T-helper 22 cell (primary cell): Measurements from ENCODE around the gene GCN1.
"Not testable (repeated sequence)": the region's sequence is repeated elsewhere in the genome, so short reads cannot be mapped to it uniquely, and the experiment has no call there.

Source experiments
- DNase-seq: peaks from one replicate; pipeline ENCODE4 v3.0.0-alpha.2; 2020; ENCODE audit warnings: low read depth

The GCN1 gene

DNA sequence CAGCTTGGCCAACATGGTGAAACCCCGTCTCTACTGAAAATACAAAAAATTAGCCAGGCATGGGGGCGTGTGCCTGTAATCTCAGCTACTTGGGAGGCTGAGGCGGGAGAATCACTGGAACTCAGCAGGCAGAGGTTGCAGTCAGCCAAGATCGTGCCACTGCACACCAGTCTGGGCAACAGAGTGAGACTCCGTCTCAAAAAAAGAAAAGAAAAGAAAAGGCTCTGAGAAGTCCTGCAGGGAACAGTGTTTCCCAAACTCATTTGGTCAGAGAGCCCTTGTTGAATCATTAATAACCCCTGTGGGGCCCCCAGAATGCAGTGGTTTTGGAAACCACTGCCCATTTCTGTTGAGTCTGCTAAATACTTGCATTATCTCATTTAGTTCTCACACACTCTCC, 18.7 kb upstream of the GCN1 start:
- DNase-seq, result not testable (repeated sequence)

DNA sequence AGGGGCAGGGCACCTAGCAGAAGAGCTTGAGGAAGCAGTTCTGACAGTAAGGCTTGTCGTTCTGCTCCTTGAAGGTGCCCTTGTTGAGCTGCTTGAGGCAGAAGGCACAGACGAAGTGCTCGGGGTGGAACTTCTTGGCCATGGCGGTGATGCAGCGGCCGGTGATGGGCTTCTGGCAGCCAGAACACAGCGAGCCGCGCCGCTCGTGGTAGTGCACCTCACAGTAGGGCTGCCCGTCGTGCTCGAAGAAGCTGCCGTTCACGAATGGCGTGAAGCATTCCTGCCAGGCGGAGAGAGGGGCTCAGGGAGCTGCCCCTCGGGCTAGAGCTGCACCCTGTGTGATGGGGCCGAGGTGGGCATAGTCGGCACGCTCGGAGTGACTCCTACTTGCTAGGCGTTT, 17.8 kb upstream of the GCN1 start:
- DNase-seq, result no peak

DNA sequence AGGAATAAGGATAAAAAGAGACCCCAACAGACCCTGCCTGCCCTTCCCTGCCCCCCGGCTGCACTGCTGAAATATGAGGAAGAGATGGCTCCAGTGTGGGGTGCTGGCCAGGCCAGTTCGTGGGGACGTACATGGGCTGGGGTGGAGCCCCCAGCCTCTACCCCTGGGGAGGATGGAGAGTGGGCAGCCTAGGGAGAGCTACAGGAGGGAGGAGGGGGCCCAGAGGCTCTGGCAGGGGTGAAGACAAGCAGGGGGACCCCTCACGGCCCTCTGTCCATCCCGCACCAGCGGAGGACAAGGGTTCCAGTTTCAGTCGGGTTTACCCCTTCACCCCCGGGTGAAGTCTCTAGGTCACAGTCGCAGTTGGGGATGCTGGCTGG, 17.4 kb upstream of the GCN1 start:
- DNase-seq, result no peak

DNA sequence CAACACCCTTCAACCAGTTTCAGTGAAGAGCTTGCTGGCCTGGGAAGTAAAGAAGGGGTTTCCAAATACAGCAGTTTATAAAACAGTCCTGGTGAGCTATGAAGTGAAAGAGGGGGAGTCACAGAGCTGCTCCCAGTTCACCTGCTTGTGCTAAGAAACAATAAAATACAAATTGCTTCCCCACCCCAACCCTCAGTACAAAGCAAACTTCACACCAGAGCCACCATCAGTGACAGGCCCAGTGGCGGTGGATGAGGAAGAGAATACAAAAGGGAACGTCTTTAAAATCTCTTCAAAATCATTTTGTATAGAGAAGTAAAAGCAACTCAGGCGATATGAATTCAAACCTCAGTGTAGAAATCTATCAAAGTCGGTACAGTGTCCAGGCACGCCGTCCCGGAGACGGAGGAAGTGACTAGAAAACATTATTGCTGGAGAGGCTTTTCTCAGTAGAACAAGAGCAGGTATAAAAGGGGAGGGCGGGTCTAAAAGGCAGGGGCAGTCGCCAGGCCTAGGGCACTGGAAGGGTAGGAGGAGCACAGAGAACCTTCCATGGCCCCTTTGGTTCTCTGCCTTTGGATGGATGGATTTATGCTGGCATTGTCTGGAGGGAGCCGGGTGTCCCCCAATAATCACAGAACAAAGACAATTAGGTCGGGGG, 16.9 kb upstream of the GCN1 start:
- no peak for DNase-seq

DNA sequence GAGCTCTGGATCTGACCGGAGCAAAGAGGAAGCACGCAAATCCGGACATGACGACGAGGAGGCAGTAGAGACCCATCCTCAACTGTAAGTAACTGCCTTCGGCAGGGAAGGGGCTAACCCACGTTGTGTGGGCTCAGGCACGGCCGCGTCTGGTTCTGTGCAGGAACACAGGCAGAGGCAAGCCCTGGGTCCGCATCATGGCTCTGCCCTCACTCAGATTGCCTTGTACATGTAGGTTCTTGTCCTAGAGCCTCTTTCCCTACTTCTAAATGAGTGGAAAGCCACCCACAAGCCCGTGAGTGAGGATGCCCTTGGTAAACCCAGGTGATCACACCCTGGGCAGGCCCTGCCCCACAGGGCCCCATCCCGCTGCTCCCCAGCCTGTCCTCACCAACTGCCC, 15.3 kb upstream of the GCN1 start:
- DNase-seq, result no peak

DNA sequence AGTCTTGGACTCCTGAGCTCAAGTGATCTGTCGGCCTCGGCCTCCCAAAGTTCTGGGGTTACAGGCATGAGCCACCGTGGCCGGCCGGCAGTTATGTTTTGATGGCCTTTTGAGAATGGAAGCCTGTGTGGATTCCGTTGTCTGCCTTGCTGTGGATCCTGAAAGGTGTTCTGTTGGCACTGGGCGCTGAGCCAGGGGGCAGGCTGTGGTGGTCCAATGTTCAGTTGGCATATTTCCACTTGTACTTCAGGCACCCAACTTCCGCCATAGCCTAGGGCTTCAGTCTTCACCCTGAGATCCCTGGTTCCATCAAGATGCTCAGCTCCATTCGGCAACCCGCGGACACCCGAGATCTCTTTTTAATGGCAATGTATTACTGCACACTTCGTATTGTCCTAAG, 12.7 kb upstream of the GCN1 start:
- DNase-seq, result no peak

DNA sequence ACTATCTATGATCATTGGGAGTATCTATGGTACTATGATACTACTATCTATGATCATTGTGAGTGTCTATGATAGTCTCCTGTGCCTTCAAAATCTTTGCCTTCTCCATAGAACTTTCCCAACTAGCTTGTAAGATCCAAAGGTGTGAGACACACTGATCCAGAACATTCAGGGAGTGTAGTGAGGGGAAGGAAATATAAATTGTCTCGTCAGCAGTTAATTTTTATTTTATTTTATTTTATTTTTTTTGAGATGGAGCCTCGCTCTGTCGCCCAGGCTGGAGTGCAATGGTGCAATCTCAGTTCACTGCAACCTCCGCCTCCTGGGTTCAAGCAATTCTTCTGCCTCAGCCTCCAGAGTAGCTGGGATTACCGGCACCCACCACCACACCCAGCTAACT, 12.3 kb upstream of the GCN1 start:
- DNase-seq, result not testable (repeated sequence)

DNA sequence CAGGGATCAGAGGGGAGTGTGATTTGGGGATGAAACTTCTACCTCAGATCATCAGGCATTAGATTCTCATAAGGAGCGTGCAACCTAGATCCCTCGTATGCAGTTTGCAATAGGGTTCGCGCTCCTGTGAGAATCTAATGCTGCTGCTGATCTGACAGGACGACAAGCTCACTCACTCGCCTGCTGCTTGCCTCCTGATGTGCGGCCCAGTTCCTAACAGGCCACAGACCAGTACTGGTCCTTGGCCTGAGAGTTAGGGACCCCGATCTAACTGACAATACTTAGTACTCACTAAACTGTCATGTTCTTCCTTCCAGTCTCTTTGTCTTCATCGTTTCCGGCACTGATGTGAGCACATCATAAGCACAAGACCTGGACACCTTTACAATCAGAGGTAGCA, 11.7 kb upstream of the GCN1 start:
- no peak for DNase-seq

DNA sequence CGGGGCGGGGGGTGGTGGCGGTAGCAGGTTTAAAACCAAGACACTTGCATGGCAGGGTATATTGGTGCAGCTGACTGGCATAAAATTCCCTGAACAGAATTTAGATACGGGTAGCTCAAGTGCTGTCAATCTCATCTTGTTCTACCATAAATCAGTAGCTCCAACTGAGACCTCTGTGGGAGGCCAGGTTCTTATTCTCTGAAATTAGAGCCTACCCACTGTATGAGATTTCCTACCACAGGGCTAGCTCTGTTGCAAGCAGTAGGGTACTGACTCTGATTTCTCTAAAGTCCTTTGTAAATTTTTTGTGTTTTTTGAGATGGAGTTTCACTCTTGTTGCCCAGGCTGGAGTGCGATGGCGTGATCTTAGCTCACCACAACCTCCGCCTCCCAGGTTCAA, 9.7 kb upstream of the GCN1 start:
- no peak for DNase-seq

DNA sequence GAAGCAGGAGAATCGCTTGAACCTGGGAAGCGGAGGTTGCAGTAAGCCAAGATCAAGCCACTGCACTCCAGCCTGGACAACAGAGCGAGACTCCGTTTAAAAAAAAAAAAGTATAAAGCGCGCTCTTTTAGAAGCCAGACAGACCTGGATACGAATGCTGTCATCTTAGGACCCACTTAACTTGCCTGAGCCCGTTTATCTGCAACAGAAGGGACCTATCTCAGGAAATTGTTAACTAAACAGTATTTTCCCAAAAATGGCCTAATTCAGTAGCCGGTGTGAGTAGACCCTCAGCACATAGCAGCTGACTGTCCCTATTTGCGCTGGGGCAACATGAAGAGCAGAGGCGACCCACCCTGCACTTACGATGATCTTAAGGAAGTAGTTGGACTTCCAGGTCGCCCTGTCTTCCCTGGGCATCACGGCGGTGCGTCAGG, 5.9 kb upstream of the GCN1 start:
- no peak for DNase-seq

DNA sequence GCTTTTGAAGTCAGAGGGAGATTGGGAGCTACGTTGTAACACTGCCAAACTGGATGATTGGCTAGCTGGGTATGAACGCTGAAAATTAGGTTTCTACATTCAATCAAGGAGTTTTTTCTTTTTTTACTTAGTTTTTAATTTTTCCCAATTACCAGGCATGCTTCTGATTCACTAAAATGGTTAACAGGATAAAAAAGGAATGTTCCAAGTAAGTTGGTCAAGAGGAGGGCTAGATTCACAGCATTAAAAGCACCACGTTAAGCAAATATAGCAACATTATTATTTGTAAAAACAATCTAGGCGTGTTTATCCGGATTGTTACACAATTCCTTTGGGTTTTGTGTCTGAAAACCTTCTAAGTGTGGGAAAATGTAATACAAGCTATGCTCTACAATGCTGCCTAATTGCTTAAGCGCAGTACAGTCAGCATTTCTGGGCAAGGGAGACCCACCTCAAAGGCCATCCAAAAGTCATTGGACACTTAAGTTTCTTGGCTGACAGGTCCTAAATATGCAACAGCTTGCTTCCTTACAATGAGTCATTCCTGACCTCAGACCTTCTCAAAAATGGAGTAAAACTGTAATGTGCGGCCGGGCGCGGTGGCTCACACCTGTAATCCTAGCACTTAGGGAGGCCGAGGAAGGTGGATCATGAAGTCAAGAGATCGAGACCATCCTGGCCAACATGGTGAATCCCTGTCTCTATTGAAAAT, 5.2 kb upstream of the GCN1 start:
- no peak for DNase-seq

DNA sequence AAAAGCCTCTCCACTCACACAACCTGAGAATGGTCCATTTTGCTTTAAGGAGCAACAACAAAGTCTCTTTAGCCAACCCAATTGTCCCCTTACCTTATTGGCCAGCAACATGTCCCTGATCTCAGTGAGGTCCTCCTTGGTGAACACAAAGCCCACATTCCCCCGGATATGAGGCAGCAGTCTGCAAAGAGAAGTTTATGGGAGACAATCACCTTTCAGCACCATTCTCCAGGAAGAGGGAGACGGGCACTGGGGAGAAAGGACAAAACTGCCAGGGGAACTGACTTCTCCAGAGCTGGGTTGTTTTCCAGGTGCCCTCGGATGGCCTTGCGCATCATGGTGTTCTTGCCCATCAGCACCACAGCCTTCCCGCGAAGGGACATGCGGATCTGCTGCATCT, 4.5 kb upstream of the GCN1 start:
- no peak for DNase-seq

DNA sequence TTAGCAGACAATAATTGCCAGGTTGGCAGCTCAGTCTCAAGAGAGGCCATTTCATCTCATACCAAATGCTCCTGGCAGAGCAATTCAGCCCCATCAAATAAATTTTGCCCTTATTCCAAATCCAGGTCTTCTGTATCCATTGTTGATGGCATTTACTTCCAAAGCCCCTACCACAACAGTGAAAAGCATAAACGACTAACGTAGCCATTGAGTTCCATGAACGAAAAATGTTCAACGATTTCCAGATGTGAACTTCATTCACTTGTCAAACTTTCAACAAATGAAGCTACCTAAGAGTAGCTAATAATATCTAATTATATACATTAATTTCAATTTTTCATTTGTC, 3.0 kb upstream of the GCN1 start:
- no peak for DNase-seq

DNA sequence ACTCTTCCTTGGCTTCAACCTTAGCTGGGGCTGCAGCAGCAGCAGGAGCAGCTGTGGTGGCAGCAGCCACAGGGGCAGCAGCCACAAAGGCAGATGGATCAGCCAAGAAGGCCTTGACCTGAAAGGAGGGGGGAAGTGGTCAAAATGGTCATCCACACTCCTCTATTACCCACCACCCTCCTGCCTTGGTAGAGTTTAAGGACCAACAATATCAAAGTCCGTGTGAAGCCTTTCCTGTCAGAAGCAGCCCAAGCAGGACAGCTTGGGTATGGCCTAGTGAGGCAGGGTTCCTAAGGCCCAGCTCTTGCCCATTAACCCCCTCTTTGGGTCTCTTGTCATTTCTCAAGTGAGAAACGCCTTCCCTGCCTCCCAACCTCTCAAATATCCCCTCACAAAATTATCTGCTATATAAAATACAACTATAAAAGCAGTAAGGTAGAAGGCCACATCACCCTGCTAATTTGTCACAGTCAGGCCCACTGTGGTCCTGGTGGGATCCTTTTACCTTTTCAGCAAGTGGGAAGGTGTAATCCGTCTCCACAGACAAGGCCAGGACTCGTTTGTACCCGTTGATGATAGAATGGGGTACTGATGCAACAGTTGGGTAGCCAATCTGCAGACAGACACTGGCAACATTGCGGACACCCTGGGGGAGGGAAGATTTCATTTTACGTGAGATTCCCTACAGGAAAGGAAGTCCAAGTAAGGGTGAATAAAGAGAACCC, 2.5 kb upstream of the GCN1 start:
- not testable (repeated sequence) for DNase-seq

DNA sequence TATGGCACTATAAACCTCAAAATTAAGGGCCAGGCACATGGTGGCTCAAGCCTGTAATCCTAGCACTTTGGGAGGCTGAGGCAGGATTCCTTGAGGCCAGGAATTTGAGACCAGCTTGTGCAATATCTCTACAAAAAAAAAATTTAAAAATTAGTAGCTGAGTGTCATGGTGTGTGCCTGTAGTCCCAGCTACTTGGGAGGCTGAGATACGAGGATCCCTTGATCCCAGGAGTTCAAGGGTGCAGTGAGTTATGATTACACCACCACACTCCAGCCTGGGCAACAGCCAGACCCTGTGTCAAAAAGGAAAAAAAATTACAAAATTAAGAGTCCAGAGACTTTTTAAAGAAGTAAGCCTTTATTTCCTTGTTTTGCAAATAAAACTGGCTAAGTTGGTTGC, 1.8 kb upstream of the GCN1 start:
- no peak for DNase-seq

DNA sequence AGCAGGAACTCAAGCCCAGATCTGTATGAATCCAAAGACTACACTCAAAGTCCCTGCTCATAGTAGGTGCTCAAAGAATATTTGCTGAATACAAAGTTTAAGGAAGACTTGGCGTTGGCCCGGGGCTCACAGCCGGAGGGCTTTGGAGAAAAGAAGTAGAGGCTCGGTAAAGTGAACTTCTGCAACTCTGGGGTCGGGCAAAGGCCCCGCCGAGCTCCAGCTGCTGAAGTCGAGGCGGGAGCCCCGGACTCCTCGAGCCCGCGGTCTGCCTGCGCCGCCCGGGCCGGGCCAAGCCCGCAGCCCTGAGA, 335 bp downstream of the GCN1 start:
- DNase-seq, result no peak

DNA sequence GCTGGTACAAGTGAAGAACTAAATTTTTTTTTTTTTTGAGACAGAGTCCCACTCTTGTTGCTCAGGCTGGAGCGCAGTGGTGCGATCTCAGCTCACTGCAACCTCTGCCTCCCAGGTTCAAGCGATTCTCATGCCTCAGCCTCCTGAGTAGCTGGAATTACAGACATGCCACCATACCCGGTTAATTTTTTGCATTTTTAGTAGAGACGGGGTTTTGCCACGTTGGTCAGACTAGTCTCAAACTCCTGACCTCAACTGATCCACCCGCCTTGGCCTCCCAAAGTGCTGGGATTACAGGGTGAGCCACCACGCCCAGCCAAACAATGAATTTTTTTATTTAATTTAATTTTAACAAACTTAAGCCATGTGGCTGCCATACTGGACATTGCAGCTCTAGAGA, 1.2 kb downstream of the GCN1 start:
- not testable (repeated sequence) for DNase-seq

DNA sequence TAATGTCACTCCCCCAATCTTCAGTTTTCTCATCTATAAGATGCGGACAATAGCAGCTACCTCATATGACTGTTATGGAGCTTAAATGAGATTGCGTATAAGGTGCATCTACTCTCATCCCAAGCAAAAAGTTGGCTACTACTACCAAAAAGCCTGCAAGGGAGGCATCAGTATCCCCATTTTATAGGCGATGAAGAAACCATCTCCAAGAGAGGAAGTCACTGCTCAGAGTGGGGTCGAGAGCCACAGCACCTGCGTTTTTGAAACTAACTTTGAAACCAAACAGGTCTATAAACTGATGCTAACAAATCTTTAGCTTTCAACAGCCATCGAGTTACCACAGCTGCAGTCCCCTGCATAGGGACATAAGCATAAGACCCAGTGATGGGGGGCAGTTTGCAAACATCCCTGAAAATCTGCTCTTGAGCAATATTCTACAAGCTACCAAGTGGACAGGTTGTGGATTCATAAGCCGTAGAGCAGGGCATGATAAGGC, 3.5 kb downstream of the GCN1 start:
- no peak for DNase-seq

DNA sequence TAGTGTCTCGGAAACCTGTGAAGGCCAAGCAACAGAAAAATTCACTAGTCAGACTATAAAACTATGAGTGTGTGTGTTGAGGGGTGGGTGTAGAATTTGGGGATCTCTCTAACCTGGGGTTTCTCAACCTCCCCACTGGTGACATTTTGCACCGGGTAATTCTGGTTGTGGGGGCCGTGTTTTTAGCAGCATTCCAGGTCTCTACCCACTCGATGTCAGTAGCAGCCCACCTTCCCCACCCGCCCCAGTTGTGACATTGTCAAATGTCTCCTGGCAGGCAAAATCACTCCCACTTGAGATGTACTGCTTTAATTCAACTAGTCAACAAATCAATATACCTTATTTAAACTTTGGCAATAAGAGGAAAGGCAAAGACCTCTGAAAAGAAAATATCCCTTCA, 4.1 kb downstream of the GCN1 start:
- DNase-seq, result no peak

DNA sequence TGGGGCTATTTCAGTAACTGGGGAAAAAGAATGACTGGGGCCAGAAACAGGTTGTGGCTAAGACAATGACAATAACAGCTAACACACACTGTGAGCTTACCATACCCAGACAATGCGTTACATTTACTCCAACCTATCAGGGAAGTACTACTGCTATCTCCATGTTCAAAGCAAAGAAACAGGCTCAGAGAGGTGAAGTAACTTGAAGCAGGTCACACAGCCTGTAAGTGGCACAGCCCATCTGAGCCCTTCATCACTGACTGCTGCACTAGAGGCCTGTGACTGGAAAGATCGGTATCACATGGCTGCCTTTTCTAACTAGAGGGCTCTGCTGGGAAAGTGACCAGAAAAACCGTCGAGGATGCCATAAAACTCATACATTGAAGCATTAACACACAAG, 7.9 kb downstream of the GCN1 start:
- no peak for DNase-seq

DNA sequence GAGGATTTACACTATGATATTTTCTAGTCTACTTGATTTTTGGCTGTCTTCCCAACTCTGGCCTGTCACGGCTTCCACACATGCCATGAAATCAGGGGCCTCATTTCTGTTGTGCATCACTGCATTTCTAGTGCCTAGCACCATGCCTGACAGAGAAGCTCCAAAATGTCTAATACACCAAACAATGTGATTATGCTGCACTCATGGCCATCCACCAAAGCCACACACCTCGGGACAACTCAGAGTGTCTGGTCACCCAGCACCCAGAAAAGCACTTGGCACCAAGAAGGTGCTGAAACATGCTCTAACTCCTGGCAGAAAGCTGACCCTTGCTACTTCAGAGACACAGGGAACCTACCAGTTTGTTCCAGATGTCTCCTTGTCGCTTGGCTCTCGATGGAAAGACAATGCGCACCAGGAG, 11.3 kb downstream of the GCN1 start:
- DNase-seq, result no peak

DNA sequence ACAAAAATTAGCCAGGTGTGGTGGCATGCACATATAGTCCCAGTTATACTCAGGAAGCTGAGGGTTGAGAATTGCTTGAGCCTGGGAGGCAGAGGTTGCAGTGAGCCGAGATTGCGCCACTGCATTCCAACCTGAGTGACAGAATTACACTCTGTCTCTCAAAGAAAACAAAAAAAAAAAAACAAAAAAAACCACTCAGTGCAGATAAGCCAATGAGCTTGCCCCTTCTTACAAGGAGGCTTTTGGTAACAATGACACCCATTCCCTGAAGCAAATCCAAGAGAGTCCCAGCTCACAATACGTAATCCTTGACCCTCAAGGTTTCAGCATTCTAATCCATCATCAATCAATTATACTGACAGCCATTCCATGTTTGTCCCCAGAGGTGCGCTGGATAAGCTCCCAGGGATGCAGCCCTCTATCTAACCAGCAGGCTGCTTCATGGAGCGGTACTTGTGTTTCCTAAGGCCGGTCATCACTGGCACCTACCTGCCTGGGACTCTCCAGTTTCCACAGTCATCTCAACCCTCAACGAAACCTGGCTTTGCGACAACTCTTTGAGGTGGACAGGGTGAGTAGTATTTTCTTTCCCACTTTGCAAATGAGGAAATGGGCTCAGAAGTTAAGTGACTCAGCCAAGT, 12.4 kb downstream of the GCN1 start:
- no peak for DNase-seq

DNA sequence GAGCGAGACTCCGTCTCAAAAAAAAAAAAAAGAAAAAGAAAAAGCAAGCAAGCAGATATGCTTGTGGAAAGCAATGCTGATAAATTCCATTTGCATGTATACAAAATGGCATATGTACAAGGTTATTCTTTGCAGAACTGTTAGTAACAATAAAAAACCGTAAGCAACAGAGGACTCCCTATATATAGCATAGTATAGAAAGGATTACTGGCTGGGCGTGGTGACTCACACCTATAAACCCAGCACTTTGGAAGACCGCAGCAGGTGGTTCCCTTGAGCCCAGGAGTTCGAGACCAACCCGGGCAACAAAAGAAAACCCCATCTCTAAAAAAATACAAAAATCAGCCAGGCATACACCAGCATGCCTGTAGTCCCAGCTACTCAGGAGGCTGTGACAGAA, 13.5 kb downstream of the GCN1 start:
- no peak for DNase-seq
